Coronary artery (tissue), 2 donors: Measurements from ENCODE around the gene STX3.

Experiments
- DNase-seq: peaks from one replicate; pipeline ENCODE4 v3.0.0-alpha.2; 2017; ENCODE audit warnings: low spot score
- H3K27ac ChIP-seq, 2 donors: fragments of 200-600 bp; sonication (generic); one replicate each; pipeline ENCODE4 v1.5.1; 2016 to 2019
- H3K4me3 ChIP-seq: fragments of 200-600 bp; sonication (generic); 2 replicates; pipeline ENCODE4 v1.5.1; 2016; ENCODE audit warnings: mild to moderate bottlenecking, moderate library complexity
- TF ChIP-seq, protein P1 (sequence below): fragments of 200-600 bp; sonication (generic); IDR thresholded peaks from one replicate; pipeline ENCODE4 v1.5.1; 2019; ENCODE audit warnings: antibody characterized with exemption

STX3 gene

GRCh38 chr11:59754859-59755700, at the start of gene STX3:
TSS of gene STX3 (plus strand) at chr11:59755376. CDS start at chr11:59755606, 230 bp downstream.
- TF ChIP-seq, protein P1, sequence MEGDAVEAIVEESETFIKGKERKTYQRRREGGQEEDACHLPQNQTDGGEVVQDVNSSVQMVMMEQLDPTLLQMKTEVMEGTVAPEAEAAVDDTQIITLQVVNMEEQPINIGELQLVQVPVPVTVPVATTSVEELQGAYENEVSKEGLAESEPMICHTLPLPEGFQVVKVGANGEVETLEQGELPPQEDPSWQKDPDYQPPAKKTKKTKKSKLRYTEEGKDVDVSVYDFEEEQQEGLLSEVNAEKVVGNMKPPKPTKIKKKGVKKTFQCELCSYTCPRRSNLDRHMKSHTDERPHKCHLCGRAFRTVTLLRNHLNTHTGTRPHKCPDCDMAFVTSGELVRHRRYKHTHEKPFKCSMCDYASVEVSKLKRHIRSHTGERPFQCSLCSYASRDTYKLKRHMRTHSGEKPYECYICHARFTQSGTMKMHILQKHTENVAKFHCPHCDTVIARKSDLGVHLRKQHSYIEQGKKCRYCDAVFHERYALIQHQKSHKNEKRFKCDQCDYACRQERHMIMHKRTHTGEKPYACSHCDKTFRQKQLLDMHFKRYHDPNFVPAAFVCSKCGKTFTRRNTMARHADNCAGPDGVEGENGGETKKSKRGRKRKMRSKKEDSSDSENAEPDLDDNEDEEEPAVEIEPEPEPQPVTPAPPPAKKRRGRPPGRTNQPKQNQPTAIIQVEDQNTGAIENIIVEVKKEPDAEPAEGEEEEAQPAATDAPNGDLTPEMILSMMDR: no peak
- peak within 1 kb of the TSS; percentile 79 for H3K4me3 ChIP-seq
- peak; percentile 80 for DNase-seq
- H3K27ac ChIP-seq: peak within 1 kb of the TSS; percentile 83 to 89

- TF ChIP-seq, protein P1: no peak
- Histone ChIP-seq H3K4me3 (no peak overlapping the region), H3K27ac (no peak overlapping the region)
- no peak for DNase-seq
Observed at GRCh38 chr11:59706518-59707285, 48.5 kb upstream of the STX3 start.

GRCh38 chr11:59707371-59707770, 47.8 kb upstream of the STX3 start:
- TF ChIP-seq, protein P1: no peak
- no peak overlapping the region for H3K4me3 ChIP-seq
- DNase-seq: no peak
- no peak overlapping the region for H3K27ac ChIP-seq

GRCh38 chr11:59708537-59708936, 46.6 kb upstream of the STX3 start:
- no peak overlapping the region for H3K27ac ChIP-seq
- TF ChIP-seq, protein P1: no peak
- no peak for DNase-seq
- H3K4me3 ChIP-seq: no peak overlapping the region

- no peak for DNase-seq
- Histone ChIP-seq H3K27ac (no peak overlapping the region), H3K4me3 (no peak overlapping the region)
- TF ChIP-seq, protein P1: no peak
Observed at GRCh38 chr11:59710136-59710847, 44.9 kb upstream of the STX3 start.

DNA sequence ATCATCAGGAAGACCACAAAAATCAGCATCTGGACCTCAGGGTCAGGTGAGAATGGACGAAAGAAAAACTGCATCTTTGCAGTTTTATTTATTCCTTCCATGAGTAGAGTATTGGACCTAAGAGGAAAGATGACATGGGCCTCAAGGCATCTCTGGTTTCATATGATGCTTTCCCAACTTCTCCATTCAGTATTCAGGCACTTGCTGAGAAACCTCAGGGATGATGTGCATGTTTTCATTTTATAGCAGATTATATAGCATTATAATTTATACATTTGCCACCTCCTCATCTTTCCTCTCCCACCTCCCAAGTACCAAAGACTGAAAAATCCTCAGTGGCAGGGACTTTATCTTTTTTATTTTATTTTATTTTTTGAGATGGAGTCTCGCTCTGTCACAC, 41.4 kb upstream of the STX3 start, which contains the start of gene OR10V1:
OR10V1 (minus strand) TSS at position 101 of the 400 bp plus-strand sequence; CDS start at position 101, 0 bp downstream.
- H3K27ac ChIP-seq: no peak within 1 kb of the TSS
- TF ChIP-seq, protein P1: no peak

More for the DNA sequence above, 41.4 kb upstream of the STX3 start, which contains the start of gene OR10V1:
- H3K4me3 ChIP-seq: no peak within 1 kb of the TSS
- DNase-seq: no peak
